CD4-positive, alpha-beta T cell treated with Interleukin-6 for 4 hours (primary cell): ENCODE measurements around the gene IFT122.
"Not testable (repeated sequence)": the region's sequence is repeated elsewhere in the genome, so short reads cannot be mapped to it uniquely, and the experiment has no call there.

Experiments used
- DNase-seq: peaks from one replicate; pipeline ENCODE4 v3.0.0-alpha.2; 2020; ENCODE audit warnings: mixed read lengths

Gene IFT122

GRCh38 chr3:129542747-129543146 is 102.7 kb downstream of the IFT122 start:
- no peak for DNase-seq

- no peak for DNase-seq
These were observed 103.2 kb downstream of the IFT122 start, which contains the start of gene H1-8 for GRCh38 chr3:129543156-129543790. Gene H1-8, plus strand, starts transcription at chr3:129543175. Its CDS starts 44 bp downstream, at chr3:129543219.

GRCh38 chr3:129543999-129544398 is 104.0 kb downstream of the IFT122 start:
- DNase-seq, result no peak

GRCh38 chr3:129545951-129546350 is 105.9 kb downstream of the IFT122 start:
- DNase-seq, result not testable (repeated sequence)

- DNase-seq, result no peak
These were observed 107.2 kb downstream of the IFT122 start for GRCh38 chr3:129547241-129547640.

- no peak for DNase-seq
These were observed 108.3 kb downstream of the IFT122 start for GRCh38 chr3:129548104-129548965.

- no peak for DNase-seq
These were observed 109.2 kb downstream of the IFT122 start for GRCh38 chr3:129549006-129549800.

GRCh38 chr3:129549805-129550204 is 109.8 kb downstream of the IFT122 start:
- DNase-seq, result no peak

GRCh38 chr3:129552287-129553050 is 112.4 kb downstream of the IFT122 start:
- no peak for DNase-seq

GRCh38 chr3:129553171-129553570 is 113.1 kb downstream of the IFT122 start:
- DNase-seq, result no peak

- peak; percentile 28 for DNase-seq
These were observed 113.7 kb downstream of the IFT122 start for GRCh38 chr3:129553719-129554118.

GRCh38 chr3:129554356-129555152 is 114.5 kb downstream of the IFT122 start:
- DNase-seq, result no peak

GRCh38 chr3:129555153-129555550 is 115.1 kb downstream of the IFT122 start:
- DNase-seq, result no peak

- DNase-seq, result no peak
These were observed 115.8 kb downstream of the IFT122 start for GRCh38 chr3:129555616-129556357.

GRCh38 chr3:129556358-129556695 is 116.3 kb downstream of the IFT122 start:
- no peak for DNase-seq

- no peak for DNase-seq
These were observed 117.0 kb downstream of the IFT122 start for GRCh38 chr3:129556890-129557547.

GRCh38 chr3:129557548-129557894 is 117.5 kb downstream of the IFT122 start:
- DNase-seq, result no peak

- DNase-seq, result no peak
These were observed 118.2 kb downstream of the IFT122 start for GRCh38 chr3:129558081-129558771.

- DNase-seq, result no peak
These were observed 118.9 kb downstream of the IFT122 start for GRCh38 chr3:129558772-129559564.
